GM12891 (cell line): ENCODE data around the gene SLC1A2.

Experiments used
- PAX5 ChIP-seq: IDR thresholded peaks from 2 replicates; pipeline ENCODE4 v1.6.1; 2011; ENCODE audit warnings: low read length, moderate library complexity, mild to moderate bottlenecking; ENCODE audit not compliant: insufficient read depth, severe bottlenecking
- POLR2A ChIP-seq: IDR thresholded peaks from 2 replicates; pipeline ENCODE4 v1.6.1; 2011; ENCODE audit warnings: low read depth, low read length, control low read depth
- POLR2AphosphoS5 ChIP-seq: IDR thresholded peaks from 2 replicates; pipeline ENCODE4 v1.6.1; 2011; ENCODE audit warnings: low read depth, low read length, control low read depth
- POU2F2 ChIP-seq: IDR thresholded peaks from 2 replicates; pipeline ENCODE4 v1.6.1; 2011; ENCODE audit warnings: low read depth, mild to moderate bottlenecking, control low read depth, low read length, moderate library complexity
- SPI1 ChIP-seq: IDR thresholded peaks from 2 replicates; pipeline ENCODE4 v1.6.1; 2011; ENCODE audit warnings: low read depth, low read length, control low read depth
- TAF1 ChIP-seq: IDR thresholded peaks from 2 replicates; pipeline ENCODE4 v1.6.1; 2011; ENCODE audit warnings: low read depth, low read length, control low read depth

GRCh38 chr11:35267504-35267903 is 151.9 kb downstream of the SLC1A2 start:
- TF ChIP-seq POLR2A (no peak), POLR2AphosphoS5 (no peak), SPI1 (no peak), TAF1 (no peak), PAX5 (no peak), POU2F2 (no peak)
